Embryonic facial prominence (tissue), 1 donor: ENCODE results near the gene C4BPB.

ENCODE experiments used
- DNase-seq: peaks from one replicate; pipeline ENCODE4 v3.0.0-alpha.2; 2016; ENCODE audit errors: extremely low spot score

C4BPB gene

DNA sequence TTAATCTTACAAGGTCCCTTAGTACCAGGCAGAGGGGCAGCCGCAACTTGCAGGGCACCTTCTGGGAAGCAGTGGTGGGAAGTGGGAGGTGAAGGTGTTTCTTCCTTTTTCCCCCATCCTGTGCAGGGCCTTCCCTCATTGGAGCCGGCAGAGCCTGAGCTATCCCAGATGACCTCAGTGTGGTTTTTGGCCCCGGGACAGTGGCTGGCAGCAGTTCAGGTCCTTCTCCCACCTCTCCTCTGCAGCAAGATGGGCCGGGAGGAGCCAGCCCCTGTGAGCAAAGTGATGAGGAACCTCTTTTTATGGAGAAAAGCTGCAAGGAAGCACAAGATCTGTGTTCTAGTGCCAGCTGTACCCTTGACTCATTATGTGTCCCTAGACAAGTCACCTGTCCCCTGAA lies 28.8 kb upstream of the C4BPB start:
- no peak for DNase-seq

- no peak for DNase-seq
Observed at GRCh38 chr1:207060596-207060995, 28.1 kb upstream of the C4BPB start.

DNA sequence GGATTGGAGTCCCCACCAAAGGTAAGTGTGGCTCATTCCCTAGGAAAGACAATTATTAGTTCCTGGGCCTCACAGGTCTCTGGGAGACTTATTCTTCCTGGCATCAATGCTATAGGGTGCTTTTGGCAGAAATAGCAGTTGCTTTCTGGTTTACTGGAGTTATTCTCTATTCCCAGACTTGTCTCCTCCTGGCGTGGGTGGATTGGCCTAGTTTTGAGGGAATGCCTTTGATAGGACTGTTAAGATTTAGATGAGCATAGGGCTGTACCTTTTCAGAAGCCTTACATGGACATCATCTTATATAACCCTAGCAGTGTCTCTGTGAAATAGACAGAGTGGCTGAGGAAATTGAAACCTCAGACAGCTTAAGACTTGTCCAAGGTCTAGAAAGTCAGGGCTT lies 26.6 kb upstream of the C4BPB start:
- no peak for DNase-seq

- DNase-seq = no peak
Observed at GRCh38 chr1:207063014-207063413, 25.6 kb upstream of the C4BPB start.

- no peak for DNase-seq
Observed at GRCh38 chr1:207064561-207064960, 24.1 kb upstream of the C4BPB start.

DNA sequence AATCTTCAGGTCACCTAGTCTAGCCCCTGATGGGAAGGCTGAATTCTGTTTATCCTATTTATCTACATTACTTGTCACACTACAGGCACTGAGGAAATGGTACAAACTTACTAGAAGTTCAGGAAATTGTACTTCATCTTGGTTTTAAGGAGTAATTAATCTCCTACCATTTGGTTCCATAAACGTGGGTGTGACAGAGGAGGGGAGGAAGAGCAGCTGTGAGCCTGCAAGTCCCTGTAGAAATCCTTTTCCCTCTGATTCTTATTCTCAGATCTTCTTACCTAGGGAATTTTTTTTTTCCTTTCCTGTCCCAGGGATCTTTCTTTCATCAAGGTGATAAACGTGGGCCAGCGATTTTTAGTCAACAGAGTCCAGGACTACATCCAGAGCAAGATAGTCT lies 21.5 kb upstream of the C4BPB start:
- no peak for DNase-seq

DNA sequence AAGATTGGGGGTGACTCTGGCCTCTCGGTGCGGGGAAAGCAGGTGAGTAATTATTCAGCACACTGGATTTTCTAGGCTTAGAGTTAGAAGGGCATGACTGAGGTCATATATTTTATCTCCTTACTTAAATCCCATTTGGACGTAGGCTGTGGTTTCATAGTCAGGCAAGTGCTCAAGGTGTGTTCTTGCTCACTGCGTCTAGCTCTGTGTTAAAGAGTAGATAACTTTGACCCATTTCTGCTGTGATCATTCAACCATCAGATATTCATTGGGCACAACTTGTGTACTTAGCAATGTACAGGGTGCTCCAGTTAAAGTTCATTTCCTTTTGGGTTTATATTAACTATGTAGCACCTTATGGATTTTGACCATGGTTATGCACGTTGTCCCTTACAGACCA lies 21.0 kb upstream of the C4BPB start:
- no peak for DNase-seq

DNA sequence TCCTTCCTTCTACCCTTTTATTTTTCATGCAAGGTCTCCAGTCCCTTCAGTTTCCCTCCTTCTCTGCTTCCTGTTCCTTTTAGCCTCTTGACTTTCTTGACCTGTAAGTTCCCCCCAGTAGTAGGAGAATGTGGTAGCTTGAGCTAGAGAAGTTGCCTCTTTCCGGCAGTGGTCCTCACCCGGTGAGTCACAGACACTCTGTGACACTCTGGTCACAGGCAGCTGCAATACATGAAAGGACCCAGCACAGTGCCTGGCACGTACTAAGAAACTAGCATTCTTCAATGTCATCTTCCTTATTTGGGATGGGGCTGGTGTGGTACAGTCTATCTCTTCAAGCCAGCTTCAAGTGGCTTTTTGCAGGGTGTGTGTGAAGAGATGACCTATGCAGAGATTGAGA lies 19.6 kb upstream of the C4BPB start:
- no peak for DNase-seq

GRCh38 chr1:207069858-207070506 lies 18.7 kb upstream of the C4BPB start:
- no peak for DNase-seq

- DNase-seq = no peak
Observed at GRCh38 chr1:207070811-207071210, 17.8 kb upstream of the C4BPB start.

GRCh38 chr1:207071426-207071825 lies 17.2 kb upstream of the C4BPB start:
- no peak for DNase-seq

- no peak for DNase-seq
Observed at GRCh38 chr1:207072233-207072632, 16.4 kb upstream of the C4BPB start.

DNA sequence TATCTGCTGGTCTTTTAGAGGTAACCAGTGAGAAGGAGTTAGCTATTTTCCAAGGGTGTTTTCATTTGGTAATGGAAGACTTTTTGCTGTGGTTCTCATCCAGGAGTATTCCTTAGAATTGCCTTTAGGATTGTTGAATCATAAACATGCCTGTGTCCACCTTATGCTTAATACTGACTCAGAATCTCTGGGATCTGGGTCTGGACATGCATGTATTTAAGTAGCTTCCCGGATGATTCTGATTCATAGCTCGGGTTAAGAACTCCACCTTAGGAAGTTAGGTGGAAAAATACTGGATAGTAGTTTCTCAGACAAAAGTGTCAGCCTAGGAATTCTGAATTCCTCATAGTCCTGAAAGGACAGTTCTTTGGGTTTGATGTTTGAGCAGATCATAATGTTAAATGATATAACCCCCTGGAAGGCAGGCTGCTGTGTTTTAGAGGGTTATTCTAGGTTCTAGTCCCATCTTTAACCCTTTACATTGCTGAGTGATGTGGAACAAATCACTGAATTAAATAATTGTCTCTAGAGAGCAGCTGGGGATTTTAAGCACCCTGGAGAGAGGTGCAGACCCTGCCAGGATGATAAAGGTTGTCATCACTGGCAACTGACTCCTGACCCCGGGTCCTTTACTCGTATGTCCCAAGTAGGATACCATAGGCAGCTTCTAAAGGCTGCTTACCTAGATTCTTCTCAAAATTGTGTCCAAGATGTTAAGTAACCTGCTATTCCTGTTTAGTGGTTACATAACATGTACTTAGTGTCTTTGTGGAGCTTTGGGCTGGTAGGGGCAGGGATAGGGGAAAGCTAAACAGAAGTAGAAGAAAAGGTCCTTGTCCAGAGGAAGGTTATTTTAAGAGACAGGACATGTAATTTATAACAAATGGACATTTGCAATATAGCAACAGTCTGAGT lies 14.5 kb upstream of the C4BPB start:
- no peak for DNase-seq

GRCh38 chr1:207076181-207076955 lies 12.3 kb upstream of the C4BPB start:
- DNase-seq = no peak

DNA sequence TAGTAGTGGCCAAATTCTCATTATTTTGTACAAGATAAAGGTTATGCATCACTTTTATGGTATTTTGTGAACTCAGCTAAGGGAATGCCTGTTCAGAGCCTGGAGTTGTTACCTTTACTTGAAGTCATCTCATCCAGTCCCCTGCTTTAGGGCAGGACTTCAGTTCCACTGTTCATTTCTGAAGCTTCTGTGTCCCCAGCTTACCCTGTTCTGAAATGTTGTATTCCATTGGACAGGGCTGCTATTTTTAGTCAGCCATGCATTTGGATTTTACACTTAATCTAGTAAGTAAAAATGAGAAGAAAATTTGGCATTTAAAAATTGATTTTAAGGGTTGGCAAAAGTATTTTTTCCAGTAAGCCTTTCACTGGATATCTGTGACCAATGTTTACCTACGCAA lies 11.6 kb upstream of the C4BPB start:
- DNase-seq = no peak

DNA sequence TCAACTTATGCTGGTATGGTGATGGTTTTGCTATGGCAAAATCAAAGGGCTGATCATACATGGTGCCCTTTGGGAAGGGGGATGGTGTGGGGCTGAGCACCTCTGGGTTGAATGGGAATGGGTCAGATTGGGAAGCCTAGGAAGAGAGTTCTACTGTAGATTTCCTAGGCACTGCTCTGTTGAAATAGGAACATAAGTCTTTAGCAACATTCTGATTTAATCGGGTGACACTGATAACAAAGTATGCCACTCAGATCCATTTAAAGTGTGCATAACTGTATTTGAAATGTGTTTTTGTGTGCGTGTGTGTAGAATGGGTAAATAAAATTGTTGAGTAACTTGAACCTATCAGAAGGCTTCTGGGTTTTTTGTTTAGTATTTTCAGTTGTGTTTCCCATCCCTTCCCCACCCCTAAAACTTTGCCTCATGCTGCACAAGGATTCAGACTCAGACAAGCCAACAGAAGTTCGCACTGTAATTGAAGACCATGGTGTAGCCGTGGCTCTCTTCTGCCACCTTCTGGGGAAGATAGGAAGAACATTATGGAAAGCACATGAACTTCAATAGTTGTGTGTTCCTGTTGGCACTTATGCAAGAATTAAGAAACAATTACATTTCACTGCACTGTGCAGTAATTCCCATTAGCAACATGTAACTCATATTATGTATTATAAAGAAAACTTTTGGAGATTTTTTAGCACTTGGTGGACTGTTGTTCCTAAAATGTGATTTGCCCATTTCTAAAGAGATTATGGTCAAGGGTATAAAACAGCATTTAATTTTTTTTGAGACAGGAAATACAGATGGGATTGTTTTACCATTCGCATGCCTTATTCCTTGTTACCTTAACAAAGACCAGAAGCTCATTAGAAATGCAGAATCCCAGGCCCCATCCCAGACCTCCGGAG lies 10.9 kb upstream of the C4BPB start:
- DNase-seq = peak; percentile 44

- no peak for DNase-seq
Observed at GRCh38 chr1:207078578-207079132, 10.0 kb upstream of the C4BPB start.

DNA sequence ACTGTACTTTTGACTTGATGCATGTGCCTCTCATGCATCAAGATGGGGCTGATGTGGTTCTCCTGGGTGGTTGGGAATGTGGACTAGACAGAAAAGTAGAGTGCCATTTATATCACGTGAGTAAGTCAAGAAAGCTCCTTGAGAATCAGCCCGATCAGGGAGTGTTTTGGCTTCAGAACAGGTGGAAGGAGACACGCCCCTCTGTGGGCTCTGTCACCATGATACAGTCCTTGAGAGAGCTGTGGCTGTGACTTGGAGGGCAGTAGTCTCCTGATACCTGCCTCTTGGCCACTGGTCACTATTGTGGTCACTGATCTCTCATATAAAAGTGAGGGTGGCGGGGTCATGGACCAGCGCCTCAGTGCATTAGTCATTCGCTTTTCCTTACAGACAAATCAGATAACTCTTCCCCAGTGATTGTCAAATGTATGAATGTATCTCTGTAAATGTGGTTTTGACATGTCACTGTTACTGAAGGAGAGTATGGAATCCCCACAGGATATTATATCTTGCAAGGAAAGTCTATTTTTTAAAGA lies 8.9 kb upstream of the C4BPB start:
- DNase-seq = no peak

- DNase-seq = no peak
Observed at GRCh38 chr1:207081088-207081487, 7.6 kb upstream of the C4BPB start.

DNA sequence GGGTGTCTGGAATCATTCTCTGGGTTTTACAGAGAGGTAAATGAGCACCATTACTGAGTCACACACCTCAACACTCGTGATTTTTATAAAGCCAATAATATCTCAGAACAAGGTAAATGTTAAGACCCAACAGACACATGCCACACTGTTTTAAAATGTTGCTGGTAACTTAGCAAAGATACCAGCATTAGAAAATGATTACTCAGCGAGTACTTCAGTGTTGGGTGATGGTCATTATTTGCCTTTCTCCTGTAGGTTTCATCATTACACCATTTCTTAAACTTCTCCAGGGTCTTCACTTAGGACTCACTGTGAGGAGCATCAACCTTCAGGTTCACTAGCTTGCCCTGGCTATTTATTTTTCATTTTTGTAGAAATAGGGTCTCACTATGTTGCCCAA lies 6.9 kb upstream of the C4BPB start:
- DNase-seq = no peak

- no peak for DNase-seq
Observed at GRCh38 chr1:207084232-207084631, 4.4 kb upstream of the C4BPB start.
